T1000 (cell line): ENCODE measurements around the gene NDUFAF5.

Experiments used
- DNase-seq: peaks from one replicate; lab custom pipeline; 2025; ENCODE audit warnings: mixed read lengths; lab: John Stamatoyannopoulos, UW

NDUFAF5 gene

GRCh38 chr20:13777171-13777601, 7.6 kb upstream of the NDUFAF5 start:
- no peak for DNase-seq

GRCh38 chr20:13778827-13779226, 6.0 kb upstream of the NDUFAF5 start:
- DNase-seq = no peak

GRCh38 chr20:13783528-13783927, 1.3 kb upstream of the NDUFAF5 start:
- no peak for DNase-seq

- no peak for DNase-seq
Measured at GRCh38 chr20:13784271-13784892, 446 bp upstream of the NDUFAF5 start.

GRCh38 chr20:13786143-13786828, 1.5 kb downstream of the NDUFAF5 start:
- DNase-seq = no peak

- no peak for DNase-seq
Measured at GRCh38 chr20:13788167-13788834, 3.5 kb downstream of the NDUFAF5 start.

- DNase-seq = no peak
Measured at GRCh38 chr20:13790708-13791107, 5.9 kb downstream of the NDUFAF5 start.

GRCh38 chr20:13791540-13792459, 7.0 kb downstream of the NDUFAF5 start:
- no peak for DNase-seq

- DNase-seq = no peak
Measured at GRCh38 chr20:13793001-13793400, 8.2 kb downstream of the NDUFAF5 start.

- DNase-seq = no peak
Measured at GRCh38 chr20:13794667-13795066, 9.8 kb downstream of the NDUFAF5 start.

GRCh38 chr20:13799040-13799439, 14.2 kb downstream of the NDUFAF5 start:
- no peak for DNase-seq

- no peak for DNase-seq
Measured at GRCh38 chr20:13799974-13800373, 15.1 kb downstream of the NDUFAF5 start.

GRCh38 chr20:13800728-13801134, 15.9 kb downstream of the NDUFAF5 start:
- DNase-seq = no peak

GRCh38 chr20:13809373-13809772, 24.5 kb downstream of the NDUFAF5 start:
- DNase-seq = no peak

- DNase-seq = no peak
Measured at GRCh38 chr20:13809855-13810254, 25.0 kb downstream of the NDUFAF5 start.

- no peak for DNase-seq
Measured at GRCh38 chr20:13810446-13810845, 25.6 kb downstream of the NDUFAF5 start.

GRCh38 chr20:13813910-13814309, 29.1 kb downstream of the NDUFAF5 start:
- no peak for DNase-seq

GRCh38 chr20:13814672-13815071, 29.8 kb downstream of the NDUFAF5 start:
- no peak for DNase-seq

- DNase-seq = no peak
Measured at GRCh38 chr20:13816757-13817156, 31.9 kb downstream of the NDUFAF5 start.

GRCh38 chr20:13817342-13817741, 32.5 kb downstream of the NDUFAF5 start:
- DNase-seq = no peak

- DNase-seq = no peak
Measured at GRCh38 chr20:13819885-13820645, 35.2 kb downstream of the NDUFAF5 start.
